ENCODE measurements around the gene CUX1. TPM values are rescaled to one million over a fixed set of nuclear protein-coding genes. Genes with fewer than 3 reads are reported as not detected.

Gene CUX1
- total and polyA plus RNA-seq, 12 donors = 34.5 to 176 (median 145) TPM

- TF ChIP-seq CTCF (IDR thresholded peaks at IDR 0.05) = no peak
- Histone ChIP-seq H3K27me3 (no peaks in the 10 kb centered on the region), H3K27ac (no peak overlapping the region), H3K9me3 (no peaks in the 10 kb centered on the region), H3K4me3 (no peak overlapping the region), H3K36me3 (peaks cover 0 to 7% (median 0%) of the 10 kb centered on the region in 9 donors), H3K4me1 (peaks cover 0 to 4% (median 0%) of the 10 kb centered on the region in 9 donors)
- intact Hi-C loops (cut with DNase I) = no loop called here
- ATAC-seq (no peak), DNase-seq (no peak)
- WGBS, 2 donors = 78 to 79% methylated on average over 9 of the region's 9 CpGs
Observed at GRCh38 chr7:102012941-102013461, 195.6 kb downstream of the CUX1 start.

GRCh38 chr7:102018876-102019275 lies 201.4 kb downstream of the CUX1 start:
- DNase-seq (no peak), ATAC-seq (no peak)
- Histone ChIP-seq H3K4me1 (peaks cover 0 to 13% (median 6%) of the 10 kb centered on the region in 9 donors), H3K9me3 (no peaks in the 10 kb centered on the region), H3K27me3 (no peaks in the 10 kb centered on the region), H3K4me3 (no peak overlapping the region), H3K27ac (no peak overlapping the region), H3K36me3 (peaks cover 0 to 15% (median 0%) of the 10 kb centered on the region in 9 donors)
- WGBS, 2 donors = 75 to 86% methylated on average over 12 of the region's 12 CpGs
- TF ChIP-seq CTCF (IDR thresholded peaks at IDR 0.05) = no peak
- intact Hi-C loops (cut with DNase I) = no loop called here

- no peak for TF ChIP-seq CTCF (IDR thresholded peaks at IDR 0.05)
- 95 to 96% methylated on average over 7 of the region's 7 CpGs for WGBS, 2 donors
- intact Hi-C loops (cut with DNase I) = no loop called here
- Histone ChIP-seq H3K9me3 (no peaks in the 10 kb centered on the region), H3K4me3 (no peak overlapping the region), H3K36me3 (peaks cover 0 to 10% (median 0%) of the 10 kb centered on the region in 9 donors), H3K4me1 (peaks cover 0 to 16% (median 11%) of the 10 kb centered on the region in 9 donors), H3K27ac (no peak overlapping the region), H3K27me3 (no peaks in the 10 kb centered on the region)
- no peak for ATAC-seq
- DNase-seq = no peak
Observed at GRCh38 chr7:102019461-102019860, 202.0 kb downstream of the CUX1 start.

- H3K27me3 ChIP-seq = no peaks in the 10 kb centered on the region
- TF ChIP-seq CTCF (IDR thresholded peaks at IDR 0.05) = no peak
- H3K27ac ChIP-seq = no peak overlapping the region
- no peak overlapping the region for H3K4me3 ChIP-seq
- DNase-seq = no peak
- no peak for ATAC-seq
- H3K9me3 ChIP-seq = no peaks in the 10 kb centered on the region
- H3K4me1 ChIP-seq = peaks cover 0 to 21% (median 12%) of the 10 kb centered on the region in 9 donors
- 94% methylated on average over 24 of the region's 24 CpGs for WGBS, 2 donors
- peaks cover 0 to 10% (median 0%) of the 10 kb centered on the region in 9 donors for H3K36me3 ChIP-seq
- intact Hi-C loops (cut with DNase I) = loop anchor here in 1 of 10 donors (5.0 kb wide), 1 partner anchor 35 kb away; no protein-coding TSS in a partner anchor
Observed at GRCh38 chr7:102021841-102022618, 204.6 kb downstream of the CUX1 start.

Data from heart right ventricle (tissue), 16 donors.